Duodenal mucosa (tissue), 2 donors: Measurements from ENCODE around the gene COL1A1.
A peak's percentile ranks its signal among the peaks of the same experiment; 100 is the strongest.

ENCODE experiments used
- H3K27ac ChIP-seq: one replicate; pipeline ENCODE4 v1.7.0; 2013; ENCODE audit warnings: low read depth, low read length
- H3K27me3 ChIP-seq, 2 donors: one replicate each; pipeline ENCODE4 v1.7.0; 2013; ENCODE audit warnings: low read length in 2 of 2, control low read depth in 1 of 2; ENCODE audit not compliant: insufficient read depth in 2 of 2, control insufficient read depth in 1 of 2
- H3K36me3 ChIP-seq, 2 donors: one replicate each; pipeline ENCODE4 v1.7.0; 2013; ENCODE audit warnings: low read length in 2 of 2, control low read depth in 1 of 2; ENCODE audit not compliant: insufficient read depth in 2 of 2, control insufficient read depth in 1 of 2
- H3K4me1 ChIP-seq, 2 donors: one replicate each; pipeline ENCODE4 v1.7.0; 2013; ENCODE audit warnings: low read length in 2 of 2, control low read depth in 1 of 2; ENCODE audit not compliant: insufficient read depth in 2 of 2, control insufficient read depth in 1 of 2
- H3K4me3 ChIP-seq, 2 donors: one replicate each; pipeline ENCODE4 v1.7.0; 2013; ENCODE audit warnings: low read length in 2 of 2, low read depth in 1 of 2
- H3K9ac ChIP-seq, 2 donors: one replicate each; pipeline ENCODE4 v1.7.0; 2013; ENCODE audit warnings: low read length in 2 of 2, low read depth in 1 of 2
- H3K9me3 ChIP-seq, 2 donors: one replicate each; pipeline ENCODE4 v1.7.0; 2013; ENCODE audit warnings: low read length in 2 of 2, control low read depth in 1 of 2; ENCODE audit not compliant: control insufficient read depth in 1 of 2

COL1A1 gene

GRCh38 chr17:50139950-50140885 lies 61.2 kb downstream of the COL1A1 start:
- H3K27me3 ChIP-seq: no peaks in the 10 kb centered on the region
- H3K4me1 ChIP-seq: peaks cover 21 to 41% of the 10 kb centered on the region in 2 donors
- no peak overlapping the region for H3K9ac ChIP-seq
- H3K36me3 ChIP-seq: peaks cover 63 to 99% of the 10 kb centered on the region in 2 donors
- H3K9me3 ChIP-seq: no peaks in the 10 kb centered on the region
- H3K4me3 ChIP-seq: peak overlapping the region in 1 of 2 donors; percentile 21
- H3K27ac ChIP-seq: no peak overlapping the region

GRCh38 chr17:50139185-50139783 lies 62.1 kb downstream of the COL1A1 start:
- H3K9ac ChIP-seq: no peak overlapping the region

DNA sequence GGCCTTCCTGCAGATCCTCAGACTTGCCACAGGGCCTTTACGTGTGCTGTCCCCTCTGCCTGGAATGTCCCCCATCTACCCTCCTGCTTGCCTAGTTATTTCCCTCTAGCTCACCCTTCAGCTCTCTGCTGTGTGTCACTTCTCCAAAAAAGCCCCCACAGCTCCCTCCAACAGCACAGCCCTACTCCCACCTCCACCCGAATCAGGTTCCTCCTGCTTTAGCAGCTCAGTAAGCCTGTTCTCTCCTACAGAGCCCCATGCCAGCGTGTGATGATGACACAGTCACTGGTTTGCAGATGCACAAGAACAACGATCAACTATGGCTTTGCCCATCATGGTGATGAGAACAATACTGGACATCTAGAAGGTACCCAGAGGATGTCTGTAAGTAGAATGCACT lies 64.4 kb downstream of the COL1A1 start:
- Histone ChIP-seq H3K27me3 (no peaks in the 10 kb centered on the region), H3K36me3 (peaks cover 43 to 71% of the 10 kb centered on the region in 2 donors), H3K4me1 (peaks cover 10 to 20% of the 10 kb centered on the region in 2 donors), H3K9ac (no peak overlapping the region), H3K27ac (no peak overlapping the region), H3K4me3 (no peak overlapping the region), H3K9me3 (no peaks in the 10 kb centered on the region)

More at GRCh38 chr17:50139185-50139783, 62.1 kb downstream of the COL1A1 start:
- H3K27ac ChIP-seq: no peak overlapping the region
- H3K27me3 ChIP-seq: no peaks in the 10 kb centered on the region
- H3K9me3 ChIP-seq: no peaks in the 10 kb centered on the region
- H3K4me1 ChIP-seq: peaks cover 14 to 32% of the 10 kb centered on the region in 2 donors
- H3K36me3 ChIP-seq: peaks cover 54 to 94% of the 10 kb centered on the region in 2 donors
- H3K4me3 ChIP-seq: no peak overlapping the region

DNA sequence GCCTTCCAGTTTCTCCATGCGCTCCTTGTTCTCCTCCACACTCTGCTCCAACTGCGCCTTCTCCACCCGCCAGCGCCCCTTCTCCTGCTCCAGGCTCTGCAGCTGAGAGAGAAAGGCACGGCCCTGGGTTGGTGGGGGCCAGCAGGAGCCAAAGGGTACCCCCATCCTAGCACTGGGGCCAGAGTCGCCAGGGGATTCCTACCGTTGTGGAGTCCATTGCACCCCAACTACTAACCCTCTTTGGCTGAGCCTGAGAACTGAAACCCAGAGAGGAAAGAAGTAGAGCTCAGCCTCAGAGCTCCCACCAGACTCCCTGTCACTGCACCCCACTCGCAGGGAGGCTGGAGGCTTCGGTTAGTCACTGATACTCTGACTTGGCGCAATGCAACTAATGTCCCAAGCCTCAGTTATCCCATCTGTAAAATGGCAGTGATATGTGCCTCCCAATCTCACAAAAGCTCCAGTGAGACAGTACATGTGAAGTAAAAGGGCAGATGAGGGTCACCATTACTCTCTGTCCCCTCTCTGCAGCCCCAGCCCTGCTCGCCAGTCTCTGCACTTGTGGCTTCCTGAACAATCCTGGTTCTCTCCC lies 65.2 kb downstream of the COL1A1 start:
- Histone ChIP-seq H3K4me1 (peaks cover 10 to 15% of the 10 kb centered on the region in 2 donors), H3K4me3 (no peak overlapping the region)

GRCh38 chr17:50135316-50136095 lies 65.9 kb downstream of the COL1A1 start:
- Histone ChIP-seq H3K4me3 (no peak overlapping the region), H3K4me1 (peaks cover 5 to 9% of the 10 kb centered on the region in 2 donors), H3K27me3 (peaks cover 0 to 4% of the 10 kb centered on the region in 2 donors), H3K27ac (no peak overlapping the region), H3K9ac (no peak overlapping the region), H3K9me3 (no peaks in the 10 kb centered on the region), H3K36me3 (peaks cover 37 to 56% of the 10 kb centered on the region in 2 donors)

More for the DNA sequence above, 65.2 kb downstream of the COL1A1 start:
- Histone ChIP-seq H3K36me3 (peaks cover 42 to 63% of the 10 kb centered on the region in 2 donors), H3K9me3 (no peaks in the 10 kb centered on the region), H3K27ac (no peak overlapping the region), H3K27me3 (no peaks in the 10 kb centered on the region), H3K9ac (no peak overlapping the region)

GRCh38 chr17:50134206-50135110 lies 67.0 kb downstream of the COL1A1 start:
- no peaks in the 10 kb centered on the region for H3K4me1 ChIP-seq
- peaks cover 0 to 4% of the 10 kb centered on the region in 2 donors for H3K27me3 ChIP-seq
- peaks cover 28 to 46% of the 10 kb centered on the region in 2 donors for H3K36me3 ChIP-seq
- H3K9me3 ChIP-seq: no peaks in the 10 kb centered on the region
- H3K9ac ChIP-seq: no peak overlapping the region
- no peak overlapping the region for H3K4me3 ChIP-seq
- no peak overlapping the region for H3K27ac ChIP-seq

DNA sequence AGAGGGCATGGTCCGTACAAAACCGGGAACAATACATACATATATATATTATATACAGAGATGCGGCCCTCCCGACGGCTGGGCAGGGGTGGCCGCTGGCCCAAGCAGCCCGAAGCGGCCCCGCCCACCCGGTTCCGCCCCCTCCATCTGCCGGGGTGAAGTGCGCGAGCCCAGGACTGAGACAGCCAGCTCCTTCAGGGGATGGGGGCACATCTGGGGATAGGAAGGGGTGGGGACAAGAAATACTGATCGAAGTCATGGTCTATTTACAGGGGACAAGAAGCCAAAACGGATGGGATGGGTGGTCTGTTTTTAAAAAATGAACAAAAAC lies 67.7 kb downstream of the COL1A1 start:
- peaks cover 0 to 3% of the 10 kb centered on the region in 2 donors for H3K4me1 ChIP-seq
- peaks cover 0 to 5% of the 10 kb centered on the region in 2 donors for H3K27me3 ChIP-seq
- H3K9me3 ChIP-seq: no peaks in the 10 kb centered on the region
- peaks cover 21 to 39% of the 10 kb centered on the region in 2 donors for H3K36me3 ChIP-seq
- H3K27ac ChIP-seq: no peak overlapping the region
- H3K9ac ChIP-seq: no peak overlapping the region
- H3K4me3 ChIP-seq: no peak overlapping the region
